ENCODE measurements around the gene CBX1. TPM values are rescaled to one million over a fixed set of nuclear protein-coding genes. Genes with fewer than 3 reads are reported as not detected.

CBX1 gene
- total RNA-seq (10 to 100 TPM; 28.9 to 39.6 (median 35.5) TPM), polyA plus RNA-seq (10 to 100 TPM; 26.6 to 69.6 (median 34.8) TPM)
- long read RNA-seq, donor 1, partial matches to known transcripts, result 3 of 5 reads
- long read RNA-seq, donor 1, other reads (novel, unspliced or antisense), result 0 of 5 reads
- long read RNA-seq, donor 2, partial matches to known transcripts, result 3 of 5 reads
- long read RNA-seq, donor 2, other reads (novel, unspliced or antisense), result 0 of 5 reads

DNA sequence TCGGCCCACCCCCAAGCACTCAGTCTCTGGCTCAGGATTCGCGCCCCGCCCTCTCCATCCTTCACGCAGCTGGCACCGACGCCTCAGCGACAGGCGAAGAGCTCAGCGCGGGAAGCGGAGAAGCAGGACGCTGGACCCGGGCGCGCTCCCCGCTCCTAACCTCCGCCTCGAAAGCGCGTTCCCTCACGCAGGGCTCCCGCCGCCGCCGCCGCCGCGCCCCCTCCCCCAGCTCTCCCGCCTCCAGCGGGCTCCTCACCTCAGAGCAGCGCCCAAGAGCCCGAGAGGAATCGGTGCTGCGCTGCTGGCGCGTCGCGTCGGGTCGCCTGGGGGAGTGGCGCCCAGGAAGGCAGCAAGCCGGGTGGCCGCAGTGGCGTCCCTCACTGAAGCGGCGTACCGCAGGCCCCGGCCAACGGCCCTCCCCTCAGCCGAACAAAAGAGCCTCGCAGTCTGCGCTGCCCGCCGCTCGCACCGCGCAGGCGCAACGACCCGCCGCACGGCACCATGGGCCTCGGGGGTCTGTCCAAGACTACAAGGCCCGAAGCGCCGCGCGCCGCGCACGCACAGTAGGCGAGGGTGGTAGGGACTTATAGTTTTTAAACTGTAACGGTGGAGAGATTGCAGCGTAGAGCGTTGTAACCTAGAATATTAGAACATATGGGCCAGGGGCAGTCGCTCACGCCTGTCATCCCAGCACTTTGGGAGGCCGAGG lies at the start of gene CBX1:
TSS of gene CBX1 (minus strand) at position 467 of the 709 bp plus-strand sequence. CDS start 24,474 bp downstream, outside the sequence.
- H3K9me3 ChIP-seq, result peaks cover 4% of the 10 kb centered on the region
- ATAC-seq (peak; percentile 98 to 99 (median 99)), DNase-seq (peak; percentile 95 to 96)
- peaks cover 0 to 4% of the 10 kb centered on the region in 2 donors for H3K36me3 ChIP-seq (ENCODE audit: insufficient read depth in 1 of 2, low read depth in 1 of 2)
- H3K27me3 ChIP-seq (ENCODE audit: insufficient read depth in 3 of 3, low read length in 2 of 3), result no peaks in the 10 kb centered on the region
- H3K4me1 ChIP-seq, result peaks cover 8% of the 10 kb centered on the region
- peak within 1 kb of the TSS; percentile 86 for H3K27ac ChIP-seq
- TF ChIP-seq, protein P1, sequence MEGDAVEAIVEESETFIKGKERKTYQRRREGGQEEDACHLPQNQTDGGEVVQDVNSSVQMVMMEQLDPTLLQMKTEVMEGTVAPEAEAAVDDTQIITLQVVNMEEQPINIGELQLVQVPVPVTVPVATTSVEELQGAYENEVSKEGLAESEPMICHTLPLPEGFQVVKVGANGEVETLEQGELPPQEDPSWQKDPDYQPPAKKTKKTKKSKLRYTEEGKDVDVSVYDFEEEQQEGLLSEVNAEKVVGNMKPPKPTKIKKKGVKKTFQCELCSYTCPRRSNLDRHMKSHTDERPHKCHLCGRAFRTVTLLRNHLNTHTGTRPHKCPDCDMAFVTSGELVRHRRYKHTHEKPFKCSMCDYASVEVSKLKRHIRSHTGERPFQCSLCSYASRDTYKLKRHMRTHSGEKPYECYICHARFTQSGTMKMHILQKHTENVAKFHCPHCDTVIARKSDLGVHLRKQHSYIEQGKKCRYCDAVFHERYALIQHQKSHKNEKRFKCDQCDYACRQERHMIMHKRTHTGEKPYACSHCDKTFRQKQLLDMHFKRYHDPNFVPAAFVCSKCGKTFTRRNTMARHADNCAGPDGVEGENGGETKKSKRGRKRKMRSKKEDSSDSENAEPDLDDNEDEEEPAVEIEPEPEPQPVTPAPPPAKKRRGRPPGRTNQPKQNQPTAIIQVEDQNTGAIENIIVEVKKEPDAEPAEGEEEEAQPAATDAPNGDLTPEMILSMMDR (IDR thresholded peaks at IDR 0.05), result no peak
- peak within 1 kb of the TSS; percentile 99 for H3K4me3 ChIP-seq
- 0 to 1% (median 0%) methylated on average over 63 to 79 of the region's 79 CpGs for WGBS, 3 donors
- intact Hi-C loops (cut with DNase I), result no loop called here

DNA sequence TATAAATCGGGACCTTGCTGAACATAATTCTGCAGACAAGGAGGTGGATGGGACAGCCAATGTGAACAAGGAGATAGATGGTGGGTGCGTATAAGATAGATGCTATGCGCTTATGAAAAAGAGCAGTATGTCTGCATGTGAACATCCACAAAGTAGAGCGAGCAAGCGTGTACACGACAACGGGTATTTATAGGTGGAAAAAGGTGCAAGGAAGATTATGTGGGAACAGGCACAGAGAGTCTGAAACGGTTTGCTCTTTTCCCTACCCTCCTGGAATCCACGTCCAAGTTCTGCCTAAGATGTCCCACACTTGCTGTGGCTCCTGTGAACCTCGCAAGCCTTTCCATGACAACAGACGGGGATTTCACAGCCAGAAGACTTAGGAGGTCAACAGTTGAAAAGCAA lies 49.3 kb upstream of the CBX1 start:
- ATAC-seq (no peak), DNase-seq (no peak)
- no peaks in the 10 kb centered on the region for H3K9me3 ChIP-seq
- H3K4me3 ChIP-seq, result no peak overlapping the region
- no peaks in the 10 kb centered on the region for H3K36me3 ChIP-seq (ENCODE audit: insufficient read depth in 1 of 2, low read depth in 1 of 2)
- H3K27me3 ChIP-seq (ENCODE audit: insufficient read depth in 3 of 3, low read length in 2 of 3), result peaks cover 4 to 57% (median 4%) of the 10 kb centered on the region in 3 donors
- intact Hi-C loops (cut with DNase I), result no loop called here
- TF ChIP-seq, protein P1 (IDR thresholded peaks at IDR 0.05), result no peak
- 57 to 61% (median 59%) methylated on average over 11 of the region's 11 CpGs for WGBS, 3 donors
- H3K4me1 ChIP-seq, result no peaks in the 10 kb centered on the region
- H3K27ac ChIP-seq, result no peak overlapping the region

DNA sequence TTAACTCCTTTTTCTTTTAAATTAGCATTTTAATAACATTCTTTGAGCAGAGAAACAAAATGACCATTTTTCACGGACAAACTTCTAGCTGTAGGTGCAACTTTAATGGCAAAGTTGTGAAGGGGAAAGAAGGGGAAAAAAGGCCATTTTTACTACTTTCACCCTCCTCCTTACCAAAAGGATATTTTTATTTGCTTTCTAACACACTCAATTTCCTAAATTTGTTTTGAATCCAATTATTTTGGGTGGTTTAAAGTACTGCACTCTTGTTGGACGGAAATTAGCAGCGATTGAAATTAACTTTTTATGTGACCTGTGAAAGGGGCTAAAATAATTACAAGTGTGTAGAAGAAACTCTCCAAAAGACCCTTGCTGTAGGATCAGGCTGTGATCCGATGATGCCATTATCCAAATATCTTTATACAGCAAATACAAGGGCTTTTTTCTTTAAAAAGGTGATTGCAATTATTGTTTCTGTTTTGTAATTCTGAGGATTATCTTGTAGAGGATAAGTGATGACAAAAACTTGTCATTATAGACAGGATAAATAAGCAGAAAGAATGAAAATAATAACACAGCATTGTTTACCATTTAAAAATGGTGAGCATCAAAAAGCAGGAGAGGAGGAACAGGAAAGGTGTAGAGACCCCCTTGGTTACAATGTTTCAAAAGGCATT lies 48.6 kb upstream of the CBX1 start:
- DNase-seq (no peak), ATAC-seq (no peak)
- H3K27me3 ChIP-seq (ENCODE audit: insufficient read depth in 3 of 3, low read length in 2 of 3), result peaks cover 4 to 60% (median 4%) of the 10 kb centered on the region in 3 donors
- no peaks in the 10 kb centered on the region for H3K36me3 ChIP-seq (ENCODE audit: insufficient read depth in 1 of 2, low read depth in 1 of 2)
- WGBS, 3 donors, result 71 to 79% (median 74%) methylated on average over 4 of the region's 4 CpGs
- TF ChIP-seq, protein P1 (IDR thresholded peaks at IDR 0.05), result no peak
- no peak overlapping the region for H3K27ac ChIP-seq
- no peaks in the 10 kb centered on the region for H3K9me3 ChIP-seq
- intact Hi-C loops (cut with DNase I), result no loop called here
- no peak overlapping the region for H3K4me3 ChIP-seq
- H3K4me1 ChIP-seq, result no peaks in the 10 kb centered on the region

DNA sequence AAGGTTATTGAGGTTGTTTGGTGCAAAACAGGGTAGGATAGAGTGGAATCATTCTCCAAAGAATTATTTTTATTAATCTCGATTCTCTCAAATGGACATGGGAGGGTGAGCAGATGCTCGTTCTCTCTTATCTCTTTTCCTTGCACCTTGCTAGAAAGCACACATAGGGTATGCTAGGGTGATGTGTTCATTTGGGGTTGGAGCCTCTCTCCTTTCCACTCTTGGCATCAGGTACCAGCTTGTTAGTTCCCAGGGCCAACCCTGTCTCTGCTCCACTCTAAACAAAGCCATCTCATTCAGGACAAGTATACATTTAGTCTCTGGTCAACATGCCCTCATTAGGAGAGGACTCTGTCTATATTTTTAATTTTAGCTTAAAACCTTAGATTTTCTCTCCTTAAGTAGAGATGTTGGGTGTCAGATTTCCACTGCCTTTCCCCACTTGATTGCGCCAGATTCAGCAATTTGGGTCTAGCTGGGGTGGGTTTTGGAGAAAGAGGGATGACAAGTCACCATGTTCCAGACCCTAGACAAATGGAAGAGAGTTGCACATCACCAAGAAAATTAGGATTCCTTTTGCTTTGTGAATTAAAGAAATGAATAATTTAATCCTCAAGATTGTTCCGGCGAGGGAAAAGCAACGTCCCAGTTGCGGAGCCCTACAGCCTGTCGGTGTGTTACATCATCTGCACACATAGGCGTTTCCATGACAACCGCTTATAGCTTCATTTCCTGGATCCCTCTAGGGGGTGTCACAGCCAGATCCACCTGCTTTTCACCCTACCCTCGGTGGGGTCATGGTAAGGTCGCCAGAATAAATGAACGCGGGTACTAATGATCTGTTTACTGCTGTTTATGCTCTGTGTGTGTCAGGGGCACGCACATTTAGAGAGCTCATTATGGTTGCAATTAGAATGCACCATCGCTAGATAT lies 47.8 kb upstream of the CBX1 start:
- Histone ChIP-seq H3K27me3 (ENCODE audit: insufficient read depth in 3 of 3, low read length in 2 of 3) (peaks cover 5 to 68% (median 7%) of the 10 kb centered on the region in 3 donors), H3K4me3 (no peak overlapping the region), H3K27ac (no peak overlapping the region), H3K36me3 (ENCODE audit: insufficient read depth in 1 of 2, low read depth in 1 of 2) (no peaks in the 10 kb centered on the region), H3K4me1 (no peaks in the 10 kb centered on the region), H3K9me3 (no peaks in the 10 kb centered on the region)
- 37 to 39% (median 38%) methylated on average over 16 of the region's 16 CpGs for WGBS, 3 donors
- no peak for ATAC-seq
- TF ChIP-seq, protein P1 (IDR thresholded peaks at IDR 0.05), result no peak
- no peak for DNase-seq
- intact Hi-C loops (cut with DNase I), result no loop called here

All from psoas muscle (tissue), 8 donors.